Pancreas (tissue), 10 donors: ENCODE measurements around the gene GPC5. TPM values are rescaled to one million over a fixed set of nuclear protein-coding genes. Genes with fewer than 3 reads are reported as not detected.

Source experiments
- ATAC-seq, 4 donors: fragments of 200-7000 bp; cut with Tn5 transposase; one replicate each; pipeline versions ENCODE4 v1.8.0 to v1.9.1; 2020; ENCODE audit warnings: mild to moderate bottlenecking in 4 of 4, moderate library complexity in 4 of 4
- DNase-seq, 6 donors: peaks; one replicate each; pipeline ENCODE4 v3.0.0-alpha.2; 2020
- FAIRE-seq: peaks from 2 replicates; lab custom pipeline; 2012; peaks lifted over from hg19 to GRCh38; lab: Jason Lieb, UNC
- H3K27ac ChIP-seq, 4 donors: fragments of 200-600 bp; sonication (generic); 1 replicate in 3 of 4; 2 replicates in 1 of 4; pipeline versions ENCODE4 v1.5.0 to v1.8.0; 2020
- H3K27me3 ChIP-seq, 4 donors: fragments of 200-600 bp; one replicate each; pipeline ENCODE4 v1.8.0; 2021
- H3K36me3 ChIP-seq, 3 donors: fragments of 200-600 bp; sonication (generic) in 1 of 3; one replicate each; pipeline versions ENCODE4 v1.5.0 to v1.8.0; 2020 to 2021
- H3K4me1 ChIP-seq, 3 donors: fragments of 200-600 bp; one replicate each; pipeline ENCODE4 v1.8.0; 2021
- H3K4me3 ChIP-seq, 4 donors: fragments of 200-600 bp; sonication (generic) in 2 of 4; one replicate each; pipeline versions ENCODE4 v1.5.0 to v1.8.0; 2020 to 2021
- H3K9me3 ChIP-seq, 4 donors: fragments of 200-600 bp; one replicate each; pipeline ENCODE4 v1.8.0; 2021
- WGBS, 2 donors: extraction: QIAGEN DNeasy Blood & Tissue Kit; methylation state at CpG; one replicate each; pipeline ENCODE4 v1.1.7; 2013; 5-methylcytosine and 5-hydroxymethylcytosine counted together
- intact Hi-C, 3 donors: fragments of 100-400 bp; cut with DNase I; formaldehyde crosslinking; loops; one replicate each; pipeline versions ENCODE4 v1.11.1 to v1.14.2; 2022
- polyA plus RNA-seq, 2 donors: library from polyadenylated mRNA; stranded (reverse); fragments of 200-250 nt; gene quantifications; one replicate each; pipeline ENCODE4 v1.2.3, GENCODE V29; 2013
- total RNA-seq, 6 donors: library from RNA; stranded (reverse); fragmentation: NEBNext Ultra II Directional in 4 of 6; extraction: Animal tissue kit (Norgen Biotek cat#: 25700) in 4 of 6; gene quantifications; one replicate each; pipeline versions ENCODE4 v1.2.1 to v1.2.4, GENCODE V29; 2021 to 2023
- TF ChIP-seq, protein P1 (sequence below), 4 donors: fragments of 200-600 bp; sonication (generic) in 3 of 4; IDR thresholded peaks; one replicate each; pipeline versions ENCODE4 v1.5.0 to v1.8.0; 2021; ENCODE audit warnings: antibody characterized with exemption in 4 of 4
- donor health status: healthy with polysubstance abuse.
- donor health status: DM: no; HTN: no; CAD: no; lungs with moderate emphysema.
- donor health status: DM: no; HTN: no; CAD: no.
- donor health status: control.
- donor health status: control.
- donor health status: Bipolar disorder and iron deficiency.
- donor health status: DM: yes; HTN: yes; CAD: no.
- donor health status: DM: no; HTN: no; CAD: no.
- donor health status: DM: no; HTN: no; CAD: no.
- donor health status: DM: yes; HTN: yes; CAD: no.

The GPC5 gene
- total and polyA plus RNA-seq, 8 donors = 0.12 to 0.35 (median 0.35) TPM; not detected in 5

DNA sequence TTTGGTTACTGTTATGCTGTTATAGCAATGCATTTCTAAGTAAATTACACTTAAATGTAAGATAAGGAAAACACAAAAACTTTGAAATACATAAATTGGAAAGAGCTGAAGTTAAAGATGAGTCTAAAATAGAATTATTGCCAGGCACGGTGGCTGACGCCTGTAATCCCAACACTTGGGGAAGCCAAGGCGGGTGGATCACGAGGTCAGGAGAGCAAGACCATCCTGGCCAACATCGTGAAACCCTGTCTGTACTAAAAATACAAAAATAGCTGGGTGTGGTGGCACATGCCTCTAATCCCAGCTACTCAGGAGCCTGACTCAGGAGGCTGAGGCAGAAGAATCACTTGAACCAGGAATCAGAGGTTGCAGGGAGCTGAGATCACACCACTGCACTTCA lies 922.8 kb downstream of the GPC5 start:
- Histone ChIP-seq H3K27me3 (no peaks in the 10 kb centered on the region), H3K4me3 (no peak overlapping the region), H3K9me3 (no peaks in the 10 kb centered on the region), H3K4me1 (no peaks in the 10 kb centered on the region), H3K27ac (no peak overlapping the region), H3K36me3 (no peaks in the 10 kb centered on the region)
- 77 to 94% methylated on average over 5 of the region's 5 CpGs for WGBS, 2 donors
- no peak for DNase-seq
- FAIRE-seq = no peak
- TF ChIP-seq, protein P1, sequence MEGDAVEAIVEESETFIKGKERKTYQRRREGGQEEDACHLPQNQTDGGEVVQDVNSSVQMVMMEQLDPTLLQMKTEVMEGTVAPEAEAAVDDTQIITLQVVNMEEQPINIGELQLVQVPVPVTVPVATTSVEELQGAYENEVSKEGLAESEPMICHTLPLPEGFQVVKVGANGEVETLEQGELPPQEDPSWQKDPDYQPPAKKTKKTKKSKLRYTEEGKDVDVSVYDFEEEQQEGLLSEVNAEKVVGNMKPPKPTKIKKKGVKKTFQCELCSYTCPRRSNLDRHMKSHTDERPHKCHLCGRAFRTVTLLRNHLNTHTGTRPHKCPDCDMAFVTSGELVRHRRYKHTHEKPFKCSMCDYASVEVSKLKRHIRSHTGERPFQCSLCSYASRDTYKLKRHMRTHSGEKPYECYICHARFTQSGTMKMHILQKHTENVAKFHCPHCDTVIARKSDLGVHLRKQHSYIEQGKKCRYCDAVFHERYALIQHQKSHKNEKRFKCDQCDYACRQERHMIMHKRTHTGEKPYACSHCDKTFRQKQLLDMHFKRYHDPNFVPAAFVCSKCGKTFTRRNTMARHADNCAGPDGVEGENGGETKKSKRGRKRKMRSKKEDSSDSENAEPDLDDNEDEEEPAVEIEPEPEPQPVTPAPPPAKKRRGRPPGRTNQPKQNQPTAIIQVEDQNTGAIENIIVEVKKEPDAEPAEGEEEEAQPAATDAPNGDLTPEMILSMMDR (IDR thresholded peaks at IDR 0.05) = no peak
- intact Hi-C loops = no loop called here
- ATAC-seq = no peak

DNA sequence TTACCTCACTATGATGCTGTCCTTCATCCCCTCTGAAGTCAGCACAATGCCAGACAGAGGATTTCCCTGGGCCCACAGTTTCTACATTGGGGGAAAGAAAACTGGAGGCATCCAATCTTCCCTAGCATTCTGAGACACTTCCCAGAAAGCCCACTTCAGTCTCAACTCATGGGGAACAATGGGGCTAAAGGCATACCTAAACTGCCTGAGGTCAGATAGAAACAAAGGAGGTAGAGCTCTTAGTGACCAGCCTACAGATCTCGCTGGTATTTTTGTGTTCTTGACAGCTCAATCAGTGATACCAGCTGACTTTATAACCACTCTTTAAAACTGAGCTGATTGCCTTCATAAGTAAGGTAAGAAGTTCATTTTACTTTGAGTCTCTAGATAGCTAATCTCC lies 947.2 kb downstream of the GPC5 start:
- no peaks in the 10 kb centered on the region for H3K36me3 ChIP-seq
- intact Hi-C loops = no loop called here
- H3K9me3 ChIP-seq = no peaks in the 10 kb centered on the region
- ATAC-seq (no peak), FAIRE-seq (no peak), DNase-seq (no peak)
- no peaks in the 10 kb centered on the region for H3K27me3 ChIP-seq
- H3K4me3 ChIP-seq = no peak overlapping the region
- TF ChIP-seq, protein P1 (IDR thresholded peaks at IDR 0.05) = no peak
- no peak overlapping the region for H3K27ac ChIP-seq
- no peaks in the 10 kb centered on the region for H3K4me1 ChIP-seq
- WGBS, 2 donors = 51 to 78% methylated on average over 1 of the region's 1 CpG

DNA sequence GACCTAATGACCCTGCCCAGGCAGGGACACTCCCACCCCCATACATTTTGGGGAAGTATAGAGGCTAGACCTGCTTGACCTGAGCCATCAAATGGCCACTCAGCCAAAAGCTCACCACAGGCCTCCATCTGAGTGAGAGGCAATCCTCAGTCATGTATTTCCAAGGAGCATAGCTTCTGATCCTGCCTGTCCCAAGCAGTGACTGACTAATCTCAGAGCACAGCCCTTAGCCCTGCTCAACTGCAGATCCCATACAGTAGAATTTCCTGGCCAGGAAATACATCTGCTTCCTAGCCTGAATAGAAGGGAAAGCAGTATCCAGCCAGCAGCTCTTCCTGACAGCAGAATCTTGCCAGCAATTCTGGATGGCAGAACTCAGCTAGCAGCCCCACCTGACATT lies 947.6 kb downstream of the GPC5 start:
- no peak for FAIRE-seq
- intact Hi-C loops = no loop called here
- H3K27me3 ChIP-seq = no peaks in the 10 kb centered on the region
- no peak overlapping the region for H3K27ac ChIP-seq
- no peaks in the 10 kb centered on the region for H3K4me1 ChIP-seq
- no peaks in the 10 kb centered on the region for H3K36me3 ChIP-seq
- H3K9me3 ChIP-seq = no peaks in the 10 kb centered on the region
- TF ChIP-seq, protein P1 (IDR thresholded peaks at IDR 0.05) = no peak
- H3K4me3 ChIP-seq = no peak overlapping the region
- ATAC-seq = no peak
- no peak for DNase-seq

DNA sequence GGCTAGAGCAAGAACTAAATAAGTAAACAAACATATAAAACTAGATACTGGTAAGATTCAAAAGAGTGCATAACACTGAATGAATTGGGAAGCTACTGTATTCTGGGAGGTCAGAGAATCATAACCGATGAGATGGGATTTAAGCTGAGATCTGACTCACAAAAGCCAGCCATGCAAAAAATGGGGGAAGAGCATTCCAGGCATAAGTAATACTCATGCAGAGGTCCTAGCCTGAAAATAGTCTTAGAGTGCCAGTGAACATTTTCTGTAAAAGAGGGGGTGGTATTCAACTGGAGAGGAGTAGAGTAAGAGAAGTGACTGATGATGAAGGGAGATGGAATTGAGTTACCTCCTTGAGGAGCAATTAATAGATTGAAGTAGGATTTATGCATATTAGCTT lies 956.2 kb downstream of the GPC5 start:
- Histone ChIP-seq H3K9me3 (no peaks in the 10 kb centered on the region), H3K36me3 (no peaks in the 10 kb centered on the region), H3K4me3 (no peak overlapping the region), H3K27me3 (no peaks in the 10 kb centered on the region), H3K27ac (no peak overlapping the region), H3K4me1 (no peaks in the 10 kb centered on the region)
- TF ChIP-seq, protein P1 (IDR thresholded peaks at IDR 0.05) = no peak
- WGBS, 2 donors = 91 to 96% methylated on average over 1 of the region's 1 CpG
- ATAC-seq (no peak), DNase-seq (no peak), FAIRE-seq (no peak)
- intact Hi-C loops = no loop called here

DNA sequence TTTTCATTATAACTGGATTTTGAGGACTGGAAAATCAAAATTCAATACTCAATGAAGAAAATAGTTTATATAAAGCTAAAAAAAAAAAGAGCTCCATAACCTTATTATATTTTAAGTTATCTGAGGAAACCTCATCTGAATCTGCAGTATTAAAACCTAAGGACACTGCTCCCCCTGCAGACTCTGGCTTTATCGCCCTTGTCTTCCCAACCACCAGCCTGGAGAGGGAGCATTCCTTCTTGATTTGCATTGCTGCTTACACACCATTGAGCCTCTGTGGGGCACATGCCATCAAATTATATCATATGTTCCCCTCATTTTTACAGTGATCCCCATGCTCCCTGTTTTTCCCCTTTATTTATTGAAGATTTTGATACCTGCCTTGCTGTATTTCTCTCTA lies 956.8 kb downstream of the GPC5 start:
- intact Hi-C loops = no loop called here
- no peaks in the 10 kb centered on the region for H3K9me3 ChIP-seq
- H3K27ac ChIP-seq = no peak overlapping the region
- H3K27me3 ChIP-seq = no peaks in the 10 kb centered on the region
- no peaks in the 10 kb centered on the region for H3K36me3 ChIP-seq
- TF ChIP-seq, protein P1 (IDR thresholded peaks at IDR 0.05) = no peak
- H3K4me1 ChIP-seq = no peaks in the 10 kb centered on the region
- no peak overlapping the region for H3K4me3 ChIP-seq
- WGBS, 2 donors = 53 to 75% methylated on average over 1 of the region's 1 CpG
- peak in 1 of 6 donors; percentile 13 for DNase-seq
- peak in 3 of 4 donors; percentile 47 to 74 (median 71) for ATAC-seq
- no peak for FAIRE-seq
